GM18858 (cell line): ENCODE results near the gene DNAJC13.

Source experiments
- ATAC-seq: cut with Tn5 transposase; IDR thresholded peaks from one replicate; pipeline ENCODE4 v1.9.1; 2021; ENCODE audit not compliant: unreplicated experiment

DNAJC13 gene

DNA sequence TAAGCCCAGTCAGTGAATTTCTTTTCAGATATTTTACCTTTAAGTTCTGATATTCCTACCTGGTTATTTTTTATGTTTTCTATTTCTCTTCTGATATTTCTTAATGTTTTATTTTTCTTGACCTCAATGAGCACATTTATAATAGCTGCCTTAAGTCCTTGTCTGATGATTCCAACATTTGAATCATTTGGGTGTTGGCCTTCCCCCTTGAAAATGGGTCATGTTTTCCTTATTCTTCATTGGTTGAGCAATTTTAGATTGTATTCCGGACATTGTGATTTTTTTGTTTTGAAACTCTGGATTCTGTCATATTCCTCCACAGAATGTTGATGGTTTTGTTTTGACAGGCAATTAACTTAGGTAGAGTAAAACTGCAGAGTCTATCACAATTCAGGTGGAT, 170.1 kb downstream of the DNAJC13 start:
- ATAC-seq: no peak
